Right lung (tissue), 10 donors: ENCODE measurements around the gene CELSR3. TPM values are rescaled to one million over a fixed set of nuclear protein-coding genes. Genes with fewer than 3 reads are reported as not detected.

Experiments
- DNase-seq, 2 donors: peaks; one replicate each; pipeline ENCODE4 v3.0.0-alpha.2; 2013
- long read RNA-seq, 8 donors: transcript quantifications; one replicate each; lab custom pipeline, GENCODE V29; 2026
- polyA plus RNA-seq, 5 donors: library from polyadenylated mRNA; unstranded; fragments of 120-200 nt; gene quantifications; one replicate each; pipeline versions ENCODE4 v1.2.1 to v1.2.3, GENCODE V29; 2013; ENCODE audit warnings: inconsistent platforms in 1 of 5, low replicate concordance in 1 of 5; ENCODE audit not compliant: insufficient read length in 5 of 5, insufficient read depth in 1 of 5

Gene CELSR3, protein sequence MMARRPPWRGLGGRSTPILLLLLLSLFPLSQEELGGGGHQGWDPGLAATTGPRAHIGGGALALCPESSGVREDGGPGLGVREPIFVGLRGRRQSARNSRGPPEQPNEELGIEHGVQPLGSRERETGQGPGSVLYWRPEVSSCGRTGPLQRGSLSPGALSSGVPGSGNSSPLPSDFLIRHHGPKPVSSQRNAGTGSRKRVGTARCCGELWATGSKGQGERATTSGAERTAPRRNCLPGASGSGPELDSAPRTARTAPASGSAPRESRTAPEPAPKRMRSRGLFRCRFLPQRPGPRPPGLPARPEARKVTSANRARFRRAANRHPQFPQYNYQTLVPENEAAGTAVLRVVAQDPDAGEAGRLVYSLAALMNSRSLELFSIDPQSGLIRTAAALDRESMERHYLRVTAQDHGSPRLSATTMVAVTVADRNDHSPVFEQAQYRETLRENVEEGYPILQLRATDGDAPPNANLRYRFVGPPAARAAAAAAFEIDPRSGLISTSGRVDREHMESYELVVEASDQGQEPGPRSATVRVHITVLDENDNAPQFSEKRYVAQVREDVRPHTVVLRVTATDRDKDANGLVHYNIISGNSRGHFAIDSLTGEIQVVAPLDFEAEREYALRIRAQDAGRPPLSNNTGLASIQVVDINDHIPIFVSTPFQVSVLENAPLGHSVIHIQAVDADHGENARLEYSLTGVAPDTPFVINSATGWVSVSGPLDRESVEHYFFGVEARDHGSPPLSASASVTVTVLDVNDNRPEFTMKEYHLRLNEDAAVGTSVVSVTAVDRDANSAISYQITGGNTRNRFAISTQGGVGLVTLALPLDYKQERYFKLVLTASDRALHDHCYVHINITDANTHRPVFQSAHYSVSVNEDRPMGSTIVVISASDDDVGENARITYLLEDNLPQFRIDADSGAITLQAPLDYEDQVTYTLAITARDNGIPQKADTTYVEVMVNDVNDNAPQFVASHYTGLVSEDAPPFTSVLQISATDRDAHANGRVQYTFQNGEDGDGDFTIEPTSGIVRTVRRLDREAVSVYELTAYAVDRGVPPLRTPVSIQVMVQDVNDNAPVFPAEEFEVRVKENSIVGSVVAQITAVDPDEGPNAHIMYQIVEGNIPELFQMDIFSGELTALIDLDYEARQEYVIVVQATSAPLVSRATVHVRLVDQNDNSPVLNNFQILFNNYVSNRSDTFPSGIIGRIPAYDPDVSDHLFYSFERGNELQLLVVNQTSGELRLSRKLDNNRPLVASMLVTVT (N-terminal part only)
- polyA plus RNA-seq, result 1 to 10 TPM in 1 of 5 donors, under 1 TPM in 4; 0.56 to 1.5 (median 0.99) TPM
- long read RNA-seq, donor 1, result 0 reads
- long read RNA-seq, donor 2, result 0 reads
- long read RNA-seq, donor 3, result 0 reads
- long read RNA-seq, donor 4, result 0 reads
- long read RNA-seq, donor 5, result 0 reads
- long read RNA-seq, donor 6, result 0 reads
- long read RNA-seq, donor 7, result 0 reads
- long read RNA-seq, donor 8, result 0 reads

DNA sequence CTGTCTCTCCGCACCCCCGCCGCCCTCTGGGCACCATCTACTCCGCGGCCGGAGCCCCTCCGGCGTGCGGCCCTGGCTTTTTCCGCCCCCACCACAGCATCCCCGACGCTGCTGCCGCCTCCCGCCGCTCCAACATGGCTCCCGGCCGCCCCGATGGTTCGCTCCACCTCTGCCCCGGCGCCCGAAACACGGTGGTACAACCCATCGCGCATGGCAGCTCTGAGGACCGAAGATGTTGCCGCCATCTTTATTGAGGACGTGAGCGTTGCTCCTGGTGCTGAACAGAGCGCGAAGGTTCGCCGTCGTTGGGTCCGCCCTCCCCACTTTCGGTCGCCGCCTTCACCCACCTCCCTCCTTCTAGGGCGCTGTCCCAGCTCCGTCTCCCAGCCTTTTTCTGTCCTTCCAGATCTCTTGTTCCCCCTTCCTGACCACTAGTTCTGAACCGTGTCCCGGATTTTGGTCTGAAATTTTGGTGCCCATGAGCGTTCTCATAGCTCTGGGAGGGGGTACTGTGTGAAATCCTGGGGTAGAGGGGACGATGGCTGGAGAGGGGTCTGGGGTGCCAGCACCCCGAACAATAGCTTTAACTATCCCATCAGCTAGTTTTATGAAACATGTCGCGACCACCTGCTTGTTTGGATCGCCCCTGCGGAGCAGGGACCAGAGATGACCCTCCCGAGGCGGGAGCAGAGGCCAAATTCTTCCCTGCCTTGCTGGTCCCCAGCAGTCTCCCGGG is at the start of gene CELSR3:
Gene CELSR3, minus strand, starts transcription at position 134 of the 736 bp plus-strand sequence. CDS start 252 bp downstream, outside the sequence.
- DNase-seq, result peak in 1 of 2 donors; percentile 35

DNA sequence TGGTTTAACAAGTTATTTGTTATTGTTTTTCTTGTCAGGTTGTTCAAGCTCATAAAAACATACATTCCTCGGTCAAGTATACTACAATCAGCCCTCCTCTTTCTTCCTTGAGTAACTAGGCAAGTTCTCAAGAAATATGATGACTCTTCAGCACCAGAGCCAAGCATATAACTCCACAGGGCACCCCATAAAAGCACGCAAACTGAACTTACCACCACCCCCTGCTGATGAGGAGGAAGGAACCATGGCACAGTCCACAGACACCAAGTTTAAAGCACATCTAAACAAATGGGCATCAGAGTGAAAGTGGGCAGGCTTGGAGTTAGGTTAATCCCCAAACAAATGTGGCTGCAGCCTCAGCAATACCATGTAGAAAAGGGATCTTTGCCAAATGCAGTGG is 49.0 kb upstream of the CELSR3 start:
- DNase-seq, result no peak

DNA sequence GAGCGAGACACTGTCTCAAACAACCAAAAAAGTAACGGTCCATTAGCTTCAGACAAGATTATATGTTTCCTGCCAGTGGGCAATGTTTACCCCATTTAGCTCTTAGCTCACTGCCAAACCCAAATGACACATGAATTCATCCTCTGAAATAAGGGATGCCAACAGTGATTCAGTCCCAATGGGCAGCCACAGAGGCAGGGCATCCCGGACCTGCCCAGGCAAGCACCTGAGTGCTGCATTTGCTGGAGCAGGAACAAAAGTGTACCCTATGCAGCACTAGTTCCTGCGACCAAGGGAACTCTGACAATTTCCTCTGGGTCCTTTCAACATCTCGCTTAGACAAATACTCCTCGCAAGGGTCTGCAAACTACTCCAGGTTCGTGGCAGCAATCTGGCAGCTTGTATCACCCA is 46.4 kb upstream of the CELSR3 start:
- no peak for DNase-seq

DNA sequence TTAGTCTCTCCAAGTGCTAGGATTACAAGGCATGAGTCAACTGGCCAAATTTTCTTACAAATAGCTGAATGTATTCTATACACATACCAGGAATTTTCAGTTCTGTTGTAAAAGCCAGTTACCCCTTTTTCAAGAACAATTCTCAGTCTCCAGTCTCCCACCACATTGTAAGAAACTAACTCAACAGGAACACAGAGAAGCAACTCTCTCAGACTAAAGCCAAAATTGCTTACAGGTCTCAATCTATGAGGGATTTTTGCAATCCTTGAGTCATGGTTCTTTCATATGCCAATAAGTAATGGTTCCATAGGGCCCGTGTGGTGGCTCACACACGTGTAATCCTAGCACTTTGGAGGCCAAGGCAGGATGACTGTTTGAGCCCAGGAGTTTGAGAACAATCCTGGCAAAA is 45.8 kb upstream of the CELSR3 start:
- no peak for DNase-seq

DNA sequence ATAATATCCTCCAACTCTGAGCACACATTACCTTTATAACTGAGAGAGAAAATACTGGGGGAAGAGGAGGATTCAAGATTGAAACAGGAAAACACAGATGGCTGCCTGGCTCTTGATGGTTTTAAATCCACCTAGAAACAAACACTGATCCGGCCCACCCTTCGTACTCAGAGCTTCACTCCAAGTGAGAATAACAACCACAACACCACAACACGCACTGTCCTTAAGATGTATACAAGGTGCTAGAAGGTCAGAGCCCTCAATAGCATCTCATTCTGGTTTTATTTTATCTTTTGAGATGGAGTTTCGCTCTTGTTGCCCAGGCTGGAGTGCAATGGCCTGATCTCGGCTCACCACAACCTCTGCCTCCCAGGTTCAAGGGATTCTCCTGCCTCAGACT is 44.5 kb upstream of the CELSR3 start:
- DNase-seq, result no peak

DNA sequence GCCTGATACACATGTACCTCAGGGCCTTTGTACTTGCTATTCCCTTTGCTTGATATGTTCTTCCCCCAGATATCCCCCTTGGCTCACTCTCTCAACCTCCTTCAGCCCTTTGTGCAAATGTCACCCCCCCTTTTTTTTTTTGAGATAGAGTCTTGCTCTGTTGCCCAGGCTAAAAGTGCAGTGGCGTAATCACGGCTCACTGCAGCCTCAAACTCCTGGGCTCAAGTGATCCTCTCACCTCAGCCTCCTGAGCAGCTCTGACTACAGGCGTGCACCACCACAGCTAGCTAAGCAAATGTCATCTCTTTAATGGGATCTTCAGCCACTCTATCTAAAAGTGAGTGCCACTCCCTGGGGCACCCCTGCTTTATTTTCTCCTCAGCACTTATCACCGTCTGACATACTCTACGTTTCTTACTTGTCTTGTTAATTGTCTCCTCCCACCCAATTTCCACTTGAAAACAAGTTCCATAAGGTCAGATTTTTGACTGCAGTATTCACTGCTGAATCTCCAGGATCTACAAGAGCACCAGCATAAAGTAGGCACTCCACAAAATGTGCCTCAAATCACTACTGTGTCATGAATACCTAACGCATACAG is 39.7 kb upstream of the CELSR3 start:
- no peak for DNase-seq

DNA sequence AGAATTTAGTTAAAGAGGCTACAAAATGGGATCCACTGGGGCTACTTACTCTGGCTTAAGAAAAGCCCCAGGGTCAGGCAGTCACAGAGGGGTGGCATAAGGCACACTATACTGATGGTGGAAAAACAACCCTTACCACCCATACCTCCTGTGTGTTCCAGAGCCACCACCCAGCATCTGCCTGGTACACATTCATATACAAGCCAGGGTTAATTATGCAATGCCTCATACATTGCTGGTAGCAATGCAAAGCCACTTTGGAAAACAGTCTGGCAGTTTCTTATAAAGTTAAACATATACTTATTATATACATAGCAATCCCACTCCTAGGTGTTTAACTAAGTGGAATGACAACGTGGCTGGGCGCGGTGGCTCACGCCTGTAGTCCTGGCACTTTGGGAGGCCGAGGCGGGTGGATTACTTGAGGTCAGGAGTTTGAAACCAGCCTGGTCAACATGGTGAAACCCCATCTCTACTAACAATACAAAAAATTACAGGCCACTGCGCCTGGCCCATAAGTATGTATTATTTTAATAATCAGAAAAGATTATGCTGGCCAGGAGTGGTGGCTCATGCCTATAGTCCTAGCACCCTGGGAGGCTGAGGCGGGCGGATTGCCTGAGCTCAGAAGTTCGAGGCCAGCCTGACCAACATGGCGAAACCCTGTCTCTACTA is 38.2 kb upstream of the CELSR3 start:
- no peak for DNase-seq

DNA sequence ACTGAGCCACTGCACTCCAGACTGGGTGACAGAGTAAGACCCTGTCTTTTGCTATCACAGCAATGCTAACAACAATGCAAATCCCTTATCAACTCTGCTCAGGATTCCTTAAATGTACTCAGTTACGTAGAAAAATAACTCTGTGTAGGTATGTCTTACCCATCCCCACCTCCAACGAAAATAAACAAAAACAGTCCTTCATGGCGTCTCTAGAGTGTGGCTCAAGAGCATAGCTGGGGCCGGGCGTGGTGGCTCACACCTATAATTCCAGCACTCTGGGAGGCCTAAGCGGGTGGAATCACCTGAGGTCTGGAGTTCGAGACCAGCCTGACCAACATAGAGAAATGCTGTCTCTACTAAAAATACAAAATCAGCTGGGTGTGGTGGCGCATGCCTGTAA is 36.2 kb upstream of the CELSR3 start:
- DNase-seq, result no peak

DNA sequence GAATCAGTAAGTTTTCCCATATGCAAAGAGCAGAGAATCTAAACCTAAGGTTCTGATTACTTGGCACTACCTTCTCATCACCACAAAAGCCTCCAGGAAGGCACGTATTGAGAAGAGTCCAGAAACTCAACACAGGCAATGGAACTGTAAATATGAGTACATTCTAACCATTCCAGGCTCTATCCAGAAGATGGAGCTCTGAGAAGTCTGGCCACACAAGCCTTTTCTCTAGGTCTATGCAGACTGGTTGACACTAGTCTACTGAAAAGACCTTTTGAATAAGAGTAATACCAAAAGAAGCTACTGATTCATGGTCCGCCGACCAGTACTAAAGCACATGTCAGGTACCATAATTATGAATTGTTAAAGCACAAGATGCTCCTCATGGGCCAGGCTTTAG is 35.3 kb upstream of the CELSR3 start:
- DNase-seq, result no peak

DNA sequence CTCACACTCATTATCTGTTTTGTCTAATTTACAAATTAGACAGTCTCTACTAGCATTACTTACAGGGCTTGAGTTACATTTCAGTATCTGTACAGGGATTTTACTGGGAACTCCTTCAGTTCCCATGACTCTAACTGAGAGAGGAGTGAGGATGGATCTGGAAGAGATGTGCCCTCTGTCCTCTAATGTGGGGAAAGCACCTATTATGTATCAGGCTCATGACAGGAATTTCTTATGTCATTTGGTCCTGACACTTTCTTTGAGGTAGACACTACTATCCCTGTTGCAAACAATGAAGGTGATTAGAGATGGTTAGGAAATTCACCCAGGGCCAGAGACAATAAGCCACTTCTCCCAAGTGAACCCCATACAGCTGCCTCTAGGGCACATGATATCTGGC is 33.9 kb upstream of the CELSR3 start:
- DNase-seq, result no peak

DNA sequence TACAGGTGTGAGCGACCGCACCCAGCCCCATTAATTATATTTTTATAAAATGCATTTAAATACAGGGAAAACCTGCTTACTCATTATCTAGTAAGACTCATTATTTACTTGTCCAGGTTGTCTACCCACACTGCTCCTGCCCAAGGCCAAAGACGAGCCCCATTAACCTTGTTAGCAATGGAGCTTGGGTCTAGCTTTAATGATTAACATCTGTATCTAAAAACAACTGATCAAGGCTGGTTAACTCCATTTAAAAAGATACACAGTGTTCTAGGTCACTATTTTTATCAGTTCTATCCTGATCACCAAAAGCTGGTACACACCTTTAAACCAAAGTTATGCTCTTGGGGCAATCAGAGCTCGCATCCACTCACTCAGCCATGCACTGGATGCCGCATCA is 33.5 kb upstream of the CELSR3 start:
- DNase-seq, result no peak

DNA sequence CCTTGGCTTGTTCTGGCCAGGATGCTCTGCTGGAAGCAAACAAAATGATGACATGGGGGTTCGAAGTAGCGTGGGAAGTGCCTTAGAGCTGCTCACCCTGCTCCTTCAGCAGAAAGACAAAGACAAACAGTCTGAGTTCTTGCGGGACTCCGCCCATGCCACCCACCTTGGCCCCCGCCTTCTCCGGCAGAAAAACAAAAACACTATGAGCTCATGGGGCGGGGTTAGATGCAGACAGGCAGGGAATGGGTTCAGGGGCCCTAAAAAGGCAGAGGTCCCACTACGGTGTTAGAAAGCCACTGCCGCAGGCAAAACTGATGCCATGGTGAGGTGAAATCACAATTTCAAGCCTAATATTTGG is 32.7 kb upstream of the CELSR3 start:
- DNase-seq, result no peak

DNA sequence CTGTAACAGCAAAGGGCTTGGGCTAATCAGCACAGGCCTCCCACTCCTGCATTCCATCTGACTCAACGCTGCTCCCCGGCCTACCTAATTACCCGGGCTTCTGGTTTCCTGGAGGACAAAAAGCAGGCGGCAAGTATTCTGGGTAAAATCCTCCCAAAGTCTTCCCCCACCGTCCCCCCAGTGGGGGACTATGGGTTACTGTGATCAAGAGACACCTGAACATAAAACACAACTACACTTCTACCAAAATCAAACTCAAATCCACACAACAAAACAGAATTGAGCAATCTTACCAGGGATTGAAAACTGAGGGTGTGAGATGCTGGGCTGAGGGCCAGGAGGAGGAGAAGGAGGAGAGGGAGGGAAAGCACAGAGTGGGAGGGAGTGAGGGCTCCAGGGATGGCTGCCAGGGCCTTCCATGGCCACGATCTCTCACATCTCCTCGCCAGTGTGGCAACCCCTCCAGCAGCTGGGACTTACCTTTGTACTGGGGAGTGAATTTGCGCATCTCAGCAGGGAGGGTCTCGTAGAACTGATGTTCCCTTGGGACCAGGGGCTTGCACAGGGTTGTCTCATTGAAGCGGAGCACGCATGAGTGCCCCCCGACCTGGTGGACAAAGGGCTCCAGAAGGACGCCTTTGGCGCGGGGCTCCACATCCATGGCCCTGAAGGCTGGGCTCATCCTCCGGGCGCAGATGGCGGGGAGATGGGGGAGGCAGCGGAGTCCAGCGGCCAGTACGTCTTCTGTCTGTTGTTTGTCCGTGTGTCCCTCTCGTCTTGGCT is 32.1 kb upstream of the CELSR3 start:
- peak; percentile 77 for DNase-seq

DNA sequence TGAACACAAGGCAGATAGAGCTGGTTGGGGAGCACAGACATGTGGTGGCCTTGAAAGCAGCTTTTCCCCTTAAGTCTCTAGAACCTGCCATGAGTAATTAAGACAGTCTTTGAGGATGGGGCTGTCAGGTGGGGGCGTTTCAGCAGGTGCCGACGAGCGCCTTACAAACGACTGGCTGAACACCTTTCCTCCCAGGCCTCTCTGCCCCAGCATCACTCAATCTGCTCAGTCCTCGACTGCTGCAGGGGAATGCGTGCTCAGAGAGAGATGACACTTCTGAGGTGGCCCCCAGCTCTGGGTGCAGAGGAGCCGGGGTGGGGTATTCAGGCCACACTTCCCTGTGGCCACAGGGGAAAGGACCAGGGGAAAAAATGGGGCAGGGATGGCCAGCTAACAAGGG is 31.1 kb upstream of the CELSR3 start:
- DNase-seq, result no peak

DNA sequence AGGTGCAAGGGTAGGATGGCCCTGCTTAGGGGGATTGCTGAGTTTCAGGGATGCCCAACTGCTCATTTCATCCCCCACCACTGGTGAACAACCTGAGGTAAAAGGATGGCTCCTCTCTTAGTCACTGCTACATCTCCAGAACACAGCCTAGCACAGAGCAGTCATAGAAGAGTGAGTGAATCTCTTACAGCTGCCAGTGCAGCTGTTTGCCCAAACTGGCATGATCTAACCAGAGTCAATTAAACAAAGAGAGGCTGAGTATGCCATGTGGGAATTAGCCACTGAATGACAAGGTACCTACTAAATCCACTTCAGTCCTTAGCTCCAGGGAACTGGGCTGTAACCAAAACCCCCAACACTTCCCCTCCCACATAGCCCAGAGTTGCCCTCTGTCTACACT is 29.9 kb upstream of the CELSR3 start:
- DNase-seq, result no peak

DNA sequence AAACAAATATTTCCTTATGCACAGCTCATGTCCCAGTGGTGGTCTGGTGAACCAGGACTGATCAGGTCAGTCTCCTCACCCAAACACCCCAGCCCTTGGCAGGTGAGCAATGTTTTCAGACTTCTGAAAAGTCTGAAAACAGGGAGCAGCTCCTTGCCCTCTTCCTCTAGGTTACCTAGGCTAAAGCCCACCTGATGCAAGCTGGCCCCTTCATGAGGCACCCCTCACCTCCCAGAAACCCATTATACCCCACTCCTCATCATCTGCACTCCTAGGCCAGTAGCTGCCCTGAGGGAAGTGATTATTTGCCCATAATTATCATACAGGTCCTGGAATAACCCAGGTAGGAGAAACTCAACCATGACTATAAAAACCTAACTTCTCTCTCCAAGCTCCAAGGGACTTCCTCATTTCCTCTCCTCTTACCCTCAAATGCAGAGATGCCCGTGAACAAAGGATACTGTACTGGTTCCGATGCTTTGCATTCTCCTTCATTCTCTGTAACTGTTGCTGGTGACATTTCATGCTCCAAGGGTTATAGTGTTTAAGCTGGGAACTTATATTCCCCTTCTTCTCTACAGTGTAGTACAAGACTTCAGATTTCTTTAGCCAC is 28.3 kb upstream of the CELSR3 start:
- no peak for DNase-seq

DNA sequence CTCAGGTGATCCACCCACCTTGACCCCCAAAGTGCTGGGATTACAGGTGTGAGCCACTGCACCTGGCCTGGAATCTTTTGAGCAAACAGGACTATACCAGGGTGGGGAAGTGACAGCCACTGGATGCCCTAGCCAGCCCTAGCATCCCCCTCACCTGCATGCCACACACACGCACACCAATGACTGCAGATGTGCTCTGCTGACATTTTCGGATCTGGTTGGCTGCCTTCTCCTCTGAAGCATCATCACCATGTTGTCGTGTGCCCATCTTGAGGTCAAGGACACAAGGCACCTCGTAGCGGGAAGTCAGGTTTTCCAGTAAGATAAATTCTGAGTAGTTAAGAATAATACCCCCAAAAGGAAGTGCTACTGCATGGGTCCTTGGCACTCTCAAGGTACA is 26.7 kb upstream of the CELSR3 start:
- DNase-seq, result no peak

DNA sequence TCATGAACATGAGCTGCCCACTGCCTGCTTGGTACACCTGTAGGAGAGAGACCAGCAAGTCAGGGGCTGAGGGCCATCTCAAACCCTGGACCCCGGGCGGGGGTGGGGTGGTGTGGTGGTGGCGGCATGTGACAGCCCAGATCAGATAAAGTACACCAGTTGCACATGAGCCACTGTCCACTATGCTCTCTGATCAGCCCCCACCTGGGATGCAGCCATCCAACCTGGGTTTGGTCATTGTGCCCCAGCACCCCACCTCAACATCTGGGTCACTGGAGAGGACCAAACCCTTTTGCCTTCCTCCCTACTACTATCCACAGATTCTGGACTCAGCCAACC is 26.0 kb upstream of the CELSR3 start:
- no peak for DNase-seq
